Measurements from ENCODE around the gene RANGAP1.

Gene RANGAP1

GRCh38 chr22:41256254-41257253 is 29.4 kb downstream of the RANGAP1 start:
- no peak for DNase-seq

- DNase-seq = no peak
Measured at GRCh38 chr22:41254230-41254629, 31.8 kb downstream of the RANGAP1 start.

GRCh38 chr22:41252365-41252764 is 33.6 kb downstream of the RANGAP1 start:
- no peak for DNase-seq

GRCh38 chr22:41250127-41250526 is 35.9 kb downstream of the RANGAP1 start:
- no peak for DNase-seq

- no peak for DNase-seq
Measured at GRCh38 chr22:41249442-41249841, 36.5 kb downstream of the RANGAP1 start.

- DNase-seq = no peak
Measured at GRCh38 chr22:41248758-41249157, 37.2 kb downstream of the RANGAP1 start.

- DNase-seq = no peak
Measured at GRCh38 chr22:41248314-41248713, 37.7 kb downstream of the RANGAP1 start.

GRCh38 chr22:41247703-41248102 is 38.3 kb downstream of the RANGAP1 start:
- no peak for DNase-seq

- no peak for DNase-seq
Measured at GRCh38 chr22:41245917-41246499, 40.0 kb downstream of the RANGAP1 start.

GRCh38 chr22:41243361-41243760 is 42.6 kb downstream of the RANGAP1 start:
- DNase-seq = no peak

- no peak for DNase-seq
Measured at GRCh38 chr22:41242396-41243117, 43.4 kb downstream of the RANGAP1 start.

GRCh38 chr22:41241133-41241676 is 44.8 kb downstream of the RANGAP1 start:
- DNase-seq = no peak

GRCh38 chr22:41240377-41241132 is 45.4 kb downstream of the RANGAP1 start, which contains the start of gene CHADL:
Gene CHADL (minus strand): TSS chr22:41240931. CDS start chr22:41240881, 50 bp downstream.
- no peak for DNase-seq

- DNase-seq = no peak
Measured at GRCh38 chr22:41239443-41240128, 46.4 kb downstream of the RANGAP1 start.

- no peak for DNase-seq
Measured at GRCh38 chr22:41238570-41239442, 47.2 kb downstream of the RANGAP1 start.

GRCh38 chr22:41237707-41238569 is 48.0 kb downstream of the RANGAP1 start:
- peak; percentile 77 for DNase-seq

- no peak for DNase-seq
Measured at GRCh38 chr22:41237036-41237706, 48.8 kb downstream of the RANGAP1 start.

- no peak for DNase-seq
Measured at GRCh38 chr22:41234815-41235695, 50.9 kb downstream of the RANGAP1 start.
